ENCODE results near the gene PRICKLE2. TPM values are rescaled to one million over a fixed set of nuclear protein-coding genes. Genes with fewer than 3 reads are reported as not detected.

Gene PRICKLE2
- total RNA-seq, 1 experiment from 2014 or later: 3.2 TPM

DNA sequence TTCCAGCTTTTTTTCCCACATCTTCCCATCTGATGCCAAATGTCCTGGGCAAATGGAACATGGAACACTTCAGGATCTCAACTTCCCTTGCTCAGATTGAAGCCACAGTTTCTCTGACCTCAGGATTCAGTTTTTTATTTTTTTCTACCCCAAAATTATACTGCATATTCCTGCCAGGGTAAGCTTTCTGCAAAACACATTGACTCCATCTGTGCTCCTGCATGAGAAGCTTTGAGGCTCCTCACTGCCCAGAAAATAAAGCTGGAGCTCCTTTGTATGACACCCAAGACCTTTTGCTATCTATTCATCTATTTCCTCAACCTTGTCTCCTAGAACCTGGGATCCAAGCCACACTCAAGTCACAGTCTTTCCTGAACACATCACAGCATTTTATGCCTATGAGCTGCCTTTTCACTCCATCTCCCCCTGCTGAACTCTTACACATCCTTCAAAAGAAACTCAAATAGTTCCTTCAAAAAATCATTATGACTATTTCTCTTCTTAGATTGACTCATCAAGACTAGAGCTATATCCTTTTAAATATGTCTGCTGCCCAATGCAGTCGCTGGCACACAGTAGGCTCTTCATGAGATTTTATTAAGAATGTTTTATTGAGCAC lies 144.5 kb downstream of the PRICKLE2 start:
- peaks cover 9 to 13% of the 10 kb centered on the region in 2 experiments for H3K4me1 Mint-ChIP-seq
- Histone ChIP-seq H3K4me1 (ENCODE audit: insufficient read depth, low read length) (peaks cover 5% of the 10 kb centered on the region; the same call in 1 of the 2 replicates), H4K91ac (ENCODE audit: insufficient read length, low read depth, low read length) (no peak overlapping the region), H3T11ph (ENCODE audit: low read length) (no peak overlapping the region), H3K4ac (ENCODE audit: low read depth, low read length) (no peak overlapping the region), H2AK5ac (ENCODE audit: insufficient read length, low read length) (no peak overlapping the region), H3K27ac (ENCODE audit: insufficient read length, low read depth, low read length) (no peak overlapping the region), H2BK12ac (ENCODE audit: insufficient read length, low read depth, low read length) (no peak overlapping the region), H2BK120ac (ENCODE audit: low read depth, low read length, poor library complexity, severe bottlenecking) (no peak overlapping the region), H3K14ac (ENCODE audit: insufficient read depth, low read length) (no peak overlapping the region), H4K8ac (replicated peaks; ENCODE audit: insufficient read length, low read depth, low read length) (no peak overlapping the region), H3K79me1 (ENCODE audit: insufficient read depth, low read depth, low read length, poor library complexity, severe bottlenecking) (no peaks in the 10 kb centered on the region), H3K23ac (ENCODE audit: insufficient read length, low read depth, low read length) (no peak overlapping the region), H3K27me3 (ENCODE audit: insufficient read depth, low read length) (no peaks in the 10 kb centered on the region), H2BK5ac (ENCODE audit: insufficient read length, low read length) (no peak overlapping the region), H3K56ac (ENCODE audit: insufficient read length, low read depth, low read length) (no peak overlapping the region), H2BK20ac (ENCODE audit: low read depth, low read length, poor library complexity, severe bottlenecking) (no peak overlapping the region), H3K79me2 (ENCODE audit: insufficient read depth, low read length) (no peaks in the 10 kb centered on the region), H3K9me3 (ENCODE audit: control insufficient read depth, low read depth, low read length) (no peaks in the 10 kb centered on the region), H4K20me1 (ENCODE audit: control insufficient read depth, insufficient read depth, insufficient read length) (no peaks in the 10 kb centered on the region), H3K23me2 (ENCODE audit: insufficient read length, low read depth, low read length, poor library complexity, severe bottlenecking) (no peaks in the 10 kb centered on the region), H4K5ac (ENCODE audit: insufficient read length, low read depth, low read length) (no peak overlapping the region), H2AFZ (ENCODE audit: low read length) (no peak overlapping the region), H3K4me2 (ENCODE audit: insufficient read depth, insufficient read length, low read length) (no peak overlapping the region), H3K9ac (ENCODE audit: extremely low read depth, insufficient read length, low read length) (no peak overlapping the region), H3K18ac (ENCODE audit: insufficient read length, low read depth, low read length) (no peak overlapping the region), H2BK15ac (ENCODE audit: low read depth, low read length) (no peak overlapping the region)
- no peak overlapping the region for H3K4me3 Mint-ChIP-seq
- no peaks in the 10 kb centered on the region; the same call in 1 of the 2 replicates for H3K27me3 Mint-ChIP-seq (ENCODE audit: low read depth)
- TF ChIP-seq, protein P1, sequence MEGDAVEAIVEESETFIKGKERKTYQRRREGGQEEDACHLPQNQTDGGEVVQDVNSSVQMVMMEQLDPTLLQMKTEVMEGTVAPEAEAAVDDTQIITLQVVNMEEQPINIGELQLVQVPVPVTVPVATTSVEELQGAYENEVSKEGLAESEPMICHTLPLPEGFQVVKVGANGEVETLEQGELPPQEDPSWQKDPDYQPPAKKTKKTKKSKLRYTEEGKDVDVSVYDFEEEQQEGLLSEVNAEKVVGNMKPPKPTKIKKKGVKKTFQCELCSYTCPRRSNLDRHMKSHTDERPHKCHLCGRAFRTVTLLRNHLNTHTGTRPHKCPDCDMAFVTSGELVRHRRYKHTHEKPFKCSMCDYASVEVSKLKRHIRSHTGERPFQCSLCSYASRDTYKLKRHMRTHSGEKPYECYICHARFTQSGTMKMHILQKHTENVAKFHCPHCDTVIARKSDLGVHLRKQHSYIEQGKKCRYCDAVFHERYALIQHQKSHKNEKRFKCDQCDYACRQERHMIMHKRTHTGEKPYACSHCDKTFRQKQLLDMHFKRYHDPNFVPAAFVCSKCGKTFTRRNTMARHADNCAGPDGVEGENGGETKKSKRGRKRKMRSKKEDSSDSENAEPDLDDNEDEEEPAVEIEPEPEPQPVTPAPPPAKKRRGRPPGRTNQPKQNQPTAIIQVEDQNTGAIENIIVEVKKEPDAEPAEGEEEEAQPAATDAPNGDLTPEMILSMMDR (conservative IDR thresholded peaks at IDR 0.05): no peak
- no peaks in the 10 kb centered on the region for H3K9me3 Mint-ChIP-seq
- H3K36me3 Mint-ChIP-seq (ENCODE audit: insufficient read depth in 1 of 3, low read depth in 3 of 3): peaks cover 0 to 4% (median 0%) of the 10 kb centered on the region in 3 experiments; a peak in 1 of 7 replicates
- no CpG with 5 or more reads among the region's 1 CpG for WGBS (ENCODE audit: extremely low coverage, insufficient read length, low lambda C conversion rate)
- no peak for DNase-seq
- no peak overlapping the region for H3K27ac Mint-ChIP-seq
